Measurements from ENCODE around the gene EEF2.
"Not testable (repeated sequence)": the region's sequence is repeated elsewhere in the genome, so short reads cannot be mapped to it uniquely, and the experiment has no call there.

Gene EEF2

DNA sequence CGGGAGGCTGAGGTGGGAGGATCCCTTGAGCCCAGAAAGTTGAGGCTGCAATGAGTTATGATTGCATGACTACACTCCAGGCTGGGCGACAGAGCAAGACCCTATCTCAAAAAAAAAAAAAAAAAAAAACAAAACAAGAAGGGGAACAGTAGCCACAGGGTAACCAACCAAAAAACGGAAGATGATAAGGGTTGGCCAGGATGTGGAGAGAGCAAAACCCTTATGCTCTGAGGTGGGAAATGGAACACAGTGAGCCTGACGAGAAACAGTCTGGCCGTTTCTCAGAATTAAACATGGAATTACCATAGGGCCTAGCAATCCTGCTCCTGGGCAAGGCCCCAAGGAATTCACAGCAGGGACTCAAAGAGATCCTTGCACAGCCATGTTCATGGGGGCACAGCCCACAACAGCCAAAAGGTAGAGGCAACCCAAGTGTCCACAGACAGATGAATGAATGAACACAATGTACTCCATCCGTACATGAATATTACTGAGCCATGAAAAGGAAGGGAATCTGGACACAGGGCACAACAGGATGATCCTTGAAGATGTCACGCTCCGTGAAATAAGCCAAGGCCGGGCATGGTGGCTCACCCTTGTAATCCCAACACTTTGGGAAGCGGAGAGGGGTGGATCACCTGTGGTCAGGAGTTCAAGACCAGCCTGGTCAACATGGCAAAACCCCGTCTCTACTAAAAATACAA, 41.1 kb downstream of the EEF2 start:
- Histone ChIP-seq H3K27me3 (ENCODE audit: insufficient read depth, poor library complexity, severe bottlenecking) (no peaks in the 10 kb centered on the region), H3K4me3 (ENCODE audit: severe bottlenecking) (no peak overlapping the region), H3K27ac (ENCODE audit: poor library complexity, severe bottlenecking) (no peak overlapping the region), H3K36me3 (ENCODE audit: low read depth) (no peaks in the 10 kb centered on the region), H3K9me3 (ENCODE audit: severe bottlenecking) (no peaks in the 10 kb centered on the region), H3K4me1 (ENCODE audit: insufficient read depth, poor library complexity, severe bottlenecking) (no peaks in the 10 kb centered on the region)
- ATAC-seq (ENCODE audit: low read depth) (no peak), DNase-seq (ENCODE audit: low spot score) (no peak)
- TF ChIP-seq CTCF (IDR thresholded peaks at IDR 0.05; ENCODE audit: poor library complexity, severe bottlenecking), result no peak

GRCh38 chr19:3942790-3943409, 42.4 kb downstream of the EEF2 start:
- H3K4me1 ChIP-seq (ENCODE audit: insufficient read depth, poor library complexity, severe bottlenecking), result no peaks in the 10 kb centered on the region
- H3K36me3 ChIP-seq (ENCODE audit: low read depth), result no peaks in the 10 kb centered on the region
- no peaks in the 10 kb centered on the region for H3K9me3 ChIP-seq (ENCODE audit: severe bottlenecking)
- no peak overlapping the region for H3K4me3 ChIP-seq (ENCODE audit: severe bottlenecking)
- DNase-seq (ENCODE audit: low spot score) (no peak), ATAC-seq (ENCODE audit: low read depth) (no peak)
- no peaks in the 10 kb centered on the region for H3K27me3 ChIP-seq (ENCODE audit: insufficient read depth, poor library complexity, severe bottlenecking)
- no peak overlapping the region for H3K27ac ChIP-seq (ENCODE audit: poor library complexity, severe bottlenecking)
- no peak for TF ChIP-seq CTCF (IDR thresholded peaks at IDR 0.05; ENCODE audit: poor library complexity, severe bottlenecking)

- DNase-seq (ENCODE audit: low spot score), result not testable (repeated sequence)
Measured at GRCh38 chr19:3938300-3938950, 46.8 kb downstream of the EEF2 start.

GRCh38 chr19:3936506-3937442, 48.5 kb downstream of the EEF2 start:
- no peak for ATAC-seq (ENCODE audit: low read depth)
- Histone ChIP-seq H3K36me3 (ENCODE audit: low read depth) (no peaks in the 10 kb centered on the region), H3K9me3 (ENCODE audit: severe bottlenecking) (no peaks in the 10 kb centered on the region), H3K27me3 (ENCODE audit: insufficient read depth, poor library complexity, severe bottlenecking) (peaks cover 27% of the 10 kb centered on the region), H3K27ac (ENCODE audit: poor library complexity, severe bottlenecking) (no peak overlapping the region), H3K4me1 (ENCODE audit: insufficient read depth, poor library complexity, severe bottlenecking) (no peaks in the 10 kb centered on the region), H3K4me3 (ENCODE audit: severe bottlenecking) (no peak overlapping the region)
- no peak for TF ChIP-seq CTCF (IDR thresholded peaks at IDR 0.05; ENCODE audit: poor library complexity, severe bottlenecking)
- no peak for DNase-seq (ENCODE audit: low spot score)

More at GRCh38 chr19:3938300-3938950, 46.8 kb downstream of the EEF2 start:
- H3K4me3 ChIP-seq (ENCODE audit: severe bottlenecking); H3K4me1 ChIP-seq (ENCODE audit: insufficient read depth, poor library complexity, severe bottlenecking); H3K27ac ChIP-seq (ENCODE audit: poor library complexity, severe bottlenecking); ATAC-seq (ENCODE audit: low read depth); H3K9me3 ChIP-seq (ENCODE audit: severe bottlenecking); H3K36me3 ChIP-seq (ENCODE audit: low read depth): not testable (repeated sequence)
- peaks cover 14% of the 10 kb centered on the region for H3K27me3 ChIP-seq (ENCODE audit: insufficient read depth, poor library complexity, severe bottlenecking)

Data from RWPE2 (cell line).